ENCODE results near the gene ARMH2.

Gene ARMH2

DNA sequence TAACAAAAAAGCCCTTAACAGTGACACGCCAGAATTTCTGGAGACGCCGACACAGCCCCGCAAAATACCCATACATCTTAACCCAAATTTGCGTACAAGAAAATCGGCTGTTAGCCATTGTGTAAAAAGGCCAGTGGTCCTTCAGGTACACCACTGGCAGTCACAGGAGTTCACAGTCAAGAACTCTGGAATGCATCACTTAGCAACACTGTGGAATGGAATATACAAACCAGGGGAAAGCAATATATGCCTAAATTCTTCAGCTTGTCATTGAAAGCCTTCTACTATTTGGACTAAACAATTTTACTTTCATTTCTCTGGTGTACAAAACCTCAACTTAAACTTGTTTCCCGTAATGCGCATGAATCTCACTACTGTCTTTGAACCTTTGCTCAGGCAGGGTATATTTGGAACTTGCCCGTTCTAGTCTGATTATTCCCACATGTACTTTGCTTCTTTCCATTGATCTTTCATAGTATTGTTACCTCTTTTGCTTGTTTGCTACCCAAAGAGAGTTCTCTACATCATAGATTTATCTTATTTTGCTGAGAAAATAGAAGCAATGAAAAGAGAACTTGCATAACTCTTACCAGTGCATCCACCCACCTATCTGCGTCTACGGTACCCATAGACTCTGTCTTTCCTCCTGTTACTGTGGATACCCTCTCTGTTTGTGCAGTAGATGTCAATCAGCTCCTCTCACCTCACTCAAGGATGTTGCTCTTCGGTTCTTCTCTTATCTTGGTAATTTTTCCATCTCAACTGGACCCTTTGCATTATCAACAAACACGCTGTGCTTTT is at the start of gene ARMH2:
Gene ARMH2 (minus strand): TSS at position 178 of the 801 bp plus-strand sequence. CDS start 60 bp downstream, at position 118.
- DNase-seq: no peak
- in situ Hi-C loops (cut with HindIII; ENCODE audit: low pct_ligation_motif_present, low pct_unique_long_range_greater_than_20kb, low sequenced_read_pairs): no loop called here

DNA sequence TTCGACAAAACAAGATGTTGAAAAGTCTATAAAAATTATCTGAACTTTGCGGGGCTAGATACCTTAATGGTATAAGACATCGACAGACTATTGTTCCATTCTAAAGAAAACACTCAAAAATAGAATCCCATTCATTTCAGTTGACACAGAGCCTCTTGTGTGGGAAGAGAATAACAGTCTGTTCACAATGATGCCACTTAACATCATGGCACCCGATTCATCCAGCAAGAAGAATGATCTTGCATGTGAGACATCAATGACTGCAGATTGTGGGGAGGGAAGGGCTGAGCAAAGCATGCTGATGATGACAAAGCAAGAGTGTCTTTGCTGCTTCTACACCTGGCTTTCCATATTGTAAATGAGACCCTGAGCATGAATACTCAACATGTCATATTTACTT is 49.7 kb upstream of the ARMH2 start:
- in situ Hi-C loops (cut with HindIII; ENCODE audit: low pct_ligation_motif_present, low pct_unique_long_range_greater_than_20kb, low sequenced_read_pairs): no loop called here
- DNase-seq: no peak

DNA sequence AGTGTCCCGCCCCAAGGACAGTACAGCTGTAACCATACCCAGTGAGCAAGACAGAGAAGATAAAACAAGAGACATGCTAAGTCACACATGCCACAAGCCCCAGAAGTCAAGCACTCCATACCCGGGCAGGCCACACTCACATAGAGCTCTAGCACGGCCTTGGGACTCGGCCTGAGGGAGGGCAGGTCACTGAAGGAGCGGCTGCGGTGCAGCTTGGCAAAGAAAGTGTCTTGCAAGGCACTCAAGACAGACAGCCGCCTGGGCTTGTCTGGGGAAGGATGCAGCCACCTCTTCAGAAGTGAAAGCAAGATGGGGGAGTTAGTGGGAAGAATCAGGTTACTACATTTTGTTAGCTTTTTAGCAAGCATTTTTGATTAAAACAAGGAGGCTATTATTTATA is 48.7 kb upstream of the ARMH2 start:
- no peak for DNase-seq
- in situ Hi-C loops (cut with HindIII; ENCODE audit: low pct_ligation_motif_present, low pct_unique_long_range_greater_than_20kb, low sequenced_read_pairs): no loop called here

DNA sequence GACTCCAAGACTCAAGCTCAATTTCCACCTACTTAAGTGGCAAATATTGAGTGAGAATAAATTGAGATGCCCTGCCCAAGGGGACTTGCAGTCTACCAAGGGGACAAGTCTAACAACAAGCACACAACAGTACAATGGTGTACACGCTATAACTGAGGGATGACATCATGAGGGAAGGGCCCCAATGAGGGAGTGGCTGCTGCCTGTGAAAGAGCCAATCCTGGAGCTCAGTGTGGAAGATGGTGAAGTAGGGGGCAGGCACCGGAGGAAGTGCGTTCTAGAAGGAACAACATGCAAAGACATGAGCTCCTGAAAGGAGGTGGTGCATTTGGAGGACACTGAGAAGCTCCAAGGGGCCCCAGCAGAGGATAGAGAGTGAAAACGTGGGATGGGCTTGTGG is 46.9 kb upstream of the ARMH2 start:
- in situ Hi-C loops (cut with HindIII; ENCODE audit: low pct_ligation_motif_present, low pct_unique_long_range_greater_than_20kb, low sequenced_read_pairs): no loop called here
- no peak for DNase-seq

DNA sequence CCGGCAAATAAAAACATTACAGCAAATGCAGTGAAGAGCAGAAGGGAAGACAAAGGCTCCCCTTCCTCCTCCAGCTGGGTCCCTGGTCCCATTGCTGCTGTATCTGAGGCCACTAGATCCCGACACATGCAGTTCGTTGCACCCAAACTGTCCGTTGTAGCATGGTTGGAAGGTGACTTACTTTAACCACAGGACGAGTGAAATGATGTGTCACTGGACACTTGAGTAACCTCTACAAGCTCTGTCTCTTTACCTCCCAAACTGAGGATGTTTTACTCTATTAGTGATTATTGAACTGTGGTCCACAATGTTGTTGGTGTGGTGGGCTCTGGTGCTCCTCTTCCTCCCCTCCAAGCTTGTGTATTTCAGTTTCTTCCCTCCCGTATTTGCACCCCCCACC is 46.2 kb upstream of the ARMH2 start:
- DNase-seq: no peak

DNA sequence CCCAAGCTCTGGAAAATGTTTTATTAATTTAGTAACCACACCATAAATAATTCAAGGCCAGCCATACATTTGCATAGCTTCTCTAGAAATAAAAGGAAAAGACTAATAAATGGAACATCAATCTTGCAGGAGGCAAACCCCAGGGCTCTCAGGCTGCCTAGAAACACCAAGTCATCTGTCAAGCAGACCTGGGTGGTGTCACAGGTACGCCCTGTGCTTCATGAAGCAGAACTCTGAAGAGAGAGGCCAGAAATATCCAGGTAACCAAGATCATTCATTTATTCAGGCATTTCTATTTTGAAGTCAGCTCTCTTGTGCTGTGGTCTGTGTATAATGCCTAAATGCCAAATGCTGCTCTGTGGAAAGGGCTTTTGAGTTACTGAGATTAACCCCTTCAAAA is 45.3 kb upstream of the ARMH2 start:
- DNase-seq: no peak
- in situ Hi-C loops (cut with HindIII; ENCODE audit: low pct_ligation_motif_present, low pct_unique_long_range_greater_than_20kb, low sequenced_read_pairs): no loop called here

More for the DNA sequence above, 46.2 kb upstream of the ARMH2 start:
- in situ Hi-C loops (cut with HindIII; ENCODE audit: low pct_ligation_motif_present, low pct_unique_long_range_greater_than_20kb, low sequenced_read_pairs): no loop called here

GRCh38 chr6:24840187-24840586 is 41.5 kb upstream of the ARMH2 start:
- no peak for DNase-seq
- in situ Hi-C loops (cut with HindIII; ENCODE audit: low pct_ligation_motif_present, low pct_unique_long_range_greater_than_20kb, low sequenced_read_pairs): no loop called here

DNA sequence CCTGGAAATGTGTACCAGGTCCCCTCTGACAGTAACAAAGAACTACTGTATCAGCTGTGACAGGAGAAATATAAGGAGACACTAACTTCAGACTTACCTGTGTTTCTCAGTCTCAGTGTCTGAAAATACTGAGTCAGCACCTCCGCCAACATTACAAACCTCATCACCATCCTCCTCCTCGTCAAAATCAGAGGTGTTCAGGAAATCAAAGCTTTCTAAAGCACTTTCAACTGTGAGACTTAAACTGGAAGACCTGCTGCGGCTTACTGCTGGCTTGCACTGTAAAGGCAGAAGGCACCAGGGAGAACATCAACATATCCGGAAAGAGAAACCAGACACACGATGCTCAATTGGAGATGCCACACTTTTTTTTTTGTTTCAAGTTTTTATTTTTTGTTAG is 40.3 kb upstream of the ARMH2 start:
- in situ Hi-C loops (cut with HindIII; ENCODE audit: low pct_ligation_motif_present, low pct_unique_long_range_greater_than_20kb, low sequenced_read_pairs): no loop called here
- DNase-seq: no peak

GRCh38 chr6:24838081-24838480 is 39.4 kb upstream of the ARMH2 start:
- in situ Hi-C loops (cut with HindIII; ENCODE audit: low pct_ligation_motif_present, low pct_unique_long_range_greater_than_20kb, low sequenced_read_pairs): no loop called here
- DNase-seq: no peak

DNA sequence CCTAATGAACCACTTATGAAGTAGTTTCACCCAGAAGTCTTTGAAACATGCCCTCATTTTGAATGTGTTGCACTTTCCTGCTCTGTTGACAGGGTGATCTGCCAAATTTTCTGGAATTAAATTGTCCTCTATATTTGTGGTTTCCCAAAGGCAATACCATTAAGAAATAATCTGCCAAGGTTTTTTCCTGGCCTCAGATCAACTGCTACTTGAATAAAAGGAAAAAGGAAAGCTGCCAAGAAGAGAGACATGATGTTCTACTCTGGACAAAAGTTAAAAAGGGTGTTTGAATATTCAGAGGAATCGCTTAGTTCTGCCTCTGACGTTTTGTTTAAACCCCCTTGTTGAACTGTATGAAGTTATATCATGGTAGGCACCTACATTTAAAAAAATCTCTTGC is 37.4 kb upstream of the ARMH2 start:
- DNase-seq: no peak
- in situ Hi-C loops (cut with HindIII; ENCODE audit: low pct_ligation_motif_present, low pct_unique_long_range_greater_than_20kb, low sequenced_read_pairs): no loop called here

GRCh38 chr6:24833711-24834386 is 35.1 kb upstream of the ARMH2 start:
- DNase-seq: no peak
- in situ Hi-C loops (cut with HindIII; ENCODE audit: low pct_ligation_motif_present, low pct_unique_long_range_greater_than_20kb, low sequenced_read_pairs): no loop called here

DNA sequence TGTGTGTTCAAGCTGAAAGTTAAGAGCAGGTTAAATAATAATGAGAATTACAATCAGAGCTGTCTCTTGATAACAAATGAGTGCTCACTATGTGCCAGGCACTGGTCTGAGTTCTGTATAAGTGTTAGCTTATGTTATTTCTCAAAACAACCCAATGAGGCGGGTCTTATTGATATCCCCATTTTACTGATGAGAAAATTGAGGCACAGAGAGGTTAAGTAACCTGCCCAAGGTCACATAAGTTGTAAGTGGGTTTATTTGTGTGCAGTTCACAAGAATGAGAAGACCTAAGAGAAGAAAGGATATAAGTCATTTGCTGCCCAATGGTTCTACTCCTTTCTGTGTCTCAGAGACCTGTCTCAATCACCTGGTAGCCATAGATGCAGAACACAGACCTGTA is 34.1 kb upstream of the ARMH2 start:
- DNase-seq: no peak
- in situ Hi-C loops (cut with HindIII; ENCODE audit: low pct_ligation_motif_present, low pct_unique_long_range_greater_than_20kb, low sequenced_read_pairs): no loop called here

- in situ Hi-C loops (cut with HindIII; ENCODE audit: low pct_ligation_motif_present, low pct_unique_long_range_greater_than_20kb, low sequenced_read_pairs): no loop called here
- DNase-seq: no peak
Observed at GRCh38 chr6:24831771-24832716, 33.3 kb upstream of the ARMH2 start.

DNA sequence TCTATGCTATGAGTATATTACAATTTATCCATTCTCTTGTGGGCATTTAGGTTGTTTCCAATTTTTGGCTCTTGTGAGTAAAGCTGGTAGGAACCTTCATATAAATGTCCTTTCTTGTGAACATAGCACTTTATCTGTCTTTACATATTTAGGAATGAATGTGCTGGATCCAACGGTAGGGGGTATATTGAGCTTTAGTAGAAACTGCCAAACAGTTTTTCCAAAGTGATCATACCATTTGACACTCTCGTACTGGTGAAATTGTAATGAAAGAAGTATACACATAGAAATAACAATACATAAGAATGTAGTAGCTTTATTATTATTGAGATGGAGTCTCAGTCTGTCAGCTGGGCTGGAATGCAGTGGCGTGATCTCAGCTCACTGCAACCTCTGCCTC is 30.9 kb upstream of the ARMH2 start:
- in situ Hi-C loops (cut with HindIII; ENCODE audit: low pct_ligation_motif_present, low pct_unique_long_range_greater_than_20kb, low sequenced_read_pairs): no loop called here
- no peak for DNase-seq

GRCh38 chr6:24827970-24828369 is 29.3 kb upstream of the ARMH2 start:
- in situ Hi-C loops (cut with HindIII; ENCODE audit: low pct_ligation_motif_present, low pct_unique_long_range_greater_than_20kb, low sequenced_read_pairs): no loop called here
- DNase-seq: no peak

GRCh38 chr6:24827162-24827561 is 28.4 kb upstream of the ARMH2 start:
- in situ Hi-C loops (cut with HindIII; ENCODE audit: low pct_ligation_motif_present, low pct_unique_long_range_greater_than_20kb, low sequenced_read_pairs): no loop called here
- DNase-seq: no peak

DNA sequence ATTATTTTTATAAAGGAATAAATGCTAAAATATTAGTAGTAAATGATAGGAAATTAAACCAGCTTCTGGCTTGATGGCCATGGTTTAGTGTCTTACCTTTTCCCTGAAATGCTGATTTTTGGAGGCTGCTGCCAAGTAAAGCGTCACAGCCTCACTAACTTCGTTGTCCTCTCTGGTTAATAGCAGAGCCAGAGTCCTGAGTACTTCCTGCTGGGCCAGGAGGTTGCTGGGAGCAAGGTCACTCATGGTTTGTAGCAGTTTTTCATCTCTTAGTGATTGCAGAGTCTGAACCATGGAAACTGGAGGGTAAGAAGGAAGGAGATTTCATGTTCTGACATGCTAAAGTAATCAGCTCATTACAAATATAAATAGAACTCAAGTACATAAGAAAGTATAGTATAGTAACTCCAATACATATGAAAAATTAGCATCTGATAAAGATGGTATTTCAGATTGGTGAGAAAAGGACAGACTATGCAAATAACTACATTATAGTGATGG is 26.5 kb upstream of the ARMH2 start:
- in situ Hi-C loops (cut with HindIII; ENCODE audit: low pct_ligation_motif_present, low pct_unique_long_range_greater_than_20kb, low sequenced_read_pairs): no loop called here
- no peak for DNase-seq

GRCh38 chr6:24824142-24824938 is 25.6 kb upstream of the ARMH2 start:
- no peak for DNase-seq

More at GRCh38 chr6:24824142-24824938, 25.6 kb upstream of the ARMH2 start:
- in situ Hi-C loops (cut with HindIII; ENCODE audit: low pct_ligation_motif_present, low pct_unique_long_range_greater_than_20kb, low sequenced_read_pairs): no loop called here
